Omental fat pad (tissue), 4 donors: Measurements from ENCODE around the gene BCR. TPM values are rescaled to one million over a fixed set of nuclear protein-coding genes. Genes with fewer than 3 reads are reported as not detected.

Experiments used
- ATAC-seq: fragments of 150-250 bp; one replicate; pipeline ENCODE4 v1.9.1; 2016; ENCODE audit warnings: mild to moderate bottlenecking, moderate library complexity; ENCODE audit not compliant: low FRiP score
- DNase-seq: peaks from one replicate; pipeline ENCODE4 v3.0.0-alpha.2; 2019; ENCODE audit warnings: low spot score
- total RNA-seq, 4 donors: library from RNA; depleted of rRNA; stranded (reverse); fragments of >200 nt; gene quantifications; one replicate each; pipeline ENCODE4 v1.1.0, GENCODE V29; 2016
- TF ChIP-seq, protein P1 (sequence below), 3 donors: fragments of 450-650 bp; IDR thresholded peaks; one replicate each; pipeline ENCODE4 v1.5.1; 2016 to 2017; ENCODE audit warnings: antibody characterized with exemption in 3 of 3, mild to moderate bottlenecking in 3 of 3, moderate library complexity in 2 of 3

BCR gene
- total RNA-seq, 4 donors from 2014 or later, result 34.8 to 128 (median 51.4) TPM

GRCh38 chr22:23176645-23177027, 3.7 kb upstream of the BCR start:
- TF ChIP-seq, protein P1, sequence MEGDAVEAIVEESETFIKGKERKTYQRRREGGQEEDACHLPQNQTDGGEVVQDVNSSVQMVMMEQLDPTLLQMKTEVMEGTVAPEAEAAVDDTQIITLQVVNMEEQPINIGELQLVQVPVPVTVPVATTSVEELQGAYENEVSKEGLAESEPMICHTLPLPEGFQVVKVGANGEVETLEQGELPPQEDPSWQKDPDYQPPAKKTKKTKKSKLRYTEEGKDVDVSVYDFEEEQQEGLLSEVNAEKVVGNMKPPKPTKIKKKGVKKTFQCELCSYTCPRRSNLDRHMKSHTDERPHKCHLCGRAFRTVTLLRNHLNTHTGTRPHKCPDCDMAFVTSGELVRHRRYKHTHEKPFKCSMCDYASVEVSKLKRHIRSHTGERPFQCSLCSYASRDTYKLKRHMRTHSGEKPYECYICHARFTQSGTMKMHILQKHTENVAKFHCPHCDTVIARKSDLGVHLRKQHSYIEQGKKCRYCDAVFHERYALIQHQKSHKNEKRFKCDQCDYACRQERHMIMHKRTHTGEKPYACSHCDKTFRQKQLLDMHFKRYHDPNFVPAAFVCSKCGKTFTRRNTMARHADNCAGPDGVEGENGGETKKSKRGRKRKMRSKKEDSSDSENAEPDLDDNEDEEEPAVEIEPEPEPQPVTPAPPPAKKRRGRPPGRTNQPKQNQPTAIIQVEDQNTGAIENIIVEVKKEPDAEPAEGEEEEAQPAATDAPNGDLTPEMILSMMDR (IDR thresholded peaks at IDR 0.05), result no peak
- ATAC-seq (no peak), DNase-seq (no peak)

DNA sequence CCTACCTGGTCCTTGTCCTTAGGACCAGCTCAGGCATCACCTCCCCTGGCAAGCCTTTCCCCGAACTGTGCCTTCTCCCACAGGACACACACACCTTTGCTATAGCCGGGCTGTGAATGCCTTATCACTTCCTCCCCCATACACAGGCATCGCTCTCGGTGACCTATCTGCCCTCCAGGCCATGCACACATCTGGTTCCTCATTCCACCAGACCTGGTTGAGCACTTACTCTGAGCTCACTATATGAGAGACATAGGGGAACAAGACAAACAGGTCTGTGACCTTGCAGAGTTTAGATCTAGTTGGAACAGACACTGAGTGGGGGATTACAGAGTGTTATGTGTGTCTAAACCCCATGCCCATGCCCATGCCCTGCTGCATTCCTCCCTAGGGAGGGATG, 3.1 kb upstream of the BCR start:
- DNase-seq (no peak), ATAC-seq (no peak)
- TF ChIP-seq, protein P1 (IDR thresholded peaks at IDR 0.05), result no peak

- DNase-seq (peak; percentile 38), ATAC-seq (no peak)
- TF ChIP-seq, protein P1 (IDR thresholded peaks at IDR 0.05), result peak in 1 of 3 donors; percentile 96
Measured at GRCh38 chr22:23178512-23179254, 1.6 kb upstream of the BCR start.

DNA sequence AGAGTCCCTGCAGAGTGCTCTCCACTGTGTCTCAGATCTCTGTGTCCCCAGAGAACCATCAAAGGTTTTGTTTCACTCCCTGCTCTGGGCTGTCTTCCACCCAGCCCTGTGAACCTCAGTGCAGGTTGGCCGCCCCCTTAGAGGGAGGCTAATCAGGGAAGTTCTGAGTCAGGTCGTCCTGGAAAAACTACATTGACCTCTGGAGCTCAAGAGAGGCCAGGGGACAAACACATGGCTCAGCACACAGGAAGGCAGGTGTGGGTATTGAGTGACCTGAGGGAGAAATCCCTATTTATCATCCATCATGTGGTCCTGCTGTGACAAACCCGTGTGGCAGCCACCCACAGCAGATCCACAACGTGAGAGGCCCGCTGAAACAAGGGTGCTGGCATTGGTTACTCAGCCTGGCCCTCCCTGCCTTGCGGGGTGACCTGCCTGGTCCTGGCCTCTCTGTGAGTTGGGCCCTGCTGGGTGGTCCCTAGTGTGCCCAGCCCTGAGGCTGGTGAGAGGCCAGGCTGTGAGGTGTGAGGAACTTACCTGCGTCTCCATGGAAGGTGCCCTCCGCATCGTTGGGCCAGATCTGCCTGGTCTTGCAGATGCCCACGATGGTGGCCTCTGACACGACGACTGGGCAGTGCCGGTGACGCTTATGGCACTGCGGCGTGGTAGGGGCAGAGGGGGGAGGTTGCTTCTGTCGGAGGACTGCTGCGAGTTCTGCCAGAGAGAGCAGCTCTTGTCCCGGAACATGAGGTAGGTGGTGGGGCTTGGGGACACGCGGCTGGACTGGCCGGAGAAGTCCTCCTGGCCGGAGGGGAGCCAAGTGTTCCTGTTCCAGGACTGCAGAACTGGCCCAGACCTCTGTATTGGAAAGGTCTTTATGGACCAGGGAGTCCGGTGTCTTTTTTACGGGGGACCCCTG, 669 bp upstream of the BCR start:
- ATAC-seq, result peak; percentile 56
- TF ChIP-seq, protein P1 (IDR thresholded peaks at IDR 0.05), result no peak
- DNase-seq, result no peak

DNA sequence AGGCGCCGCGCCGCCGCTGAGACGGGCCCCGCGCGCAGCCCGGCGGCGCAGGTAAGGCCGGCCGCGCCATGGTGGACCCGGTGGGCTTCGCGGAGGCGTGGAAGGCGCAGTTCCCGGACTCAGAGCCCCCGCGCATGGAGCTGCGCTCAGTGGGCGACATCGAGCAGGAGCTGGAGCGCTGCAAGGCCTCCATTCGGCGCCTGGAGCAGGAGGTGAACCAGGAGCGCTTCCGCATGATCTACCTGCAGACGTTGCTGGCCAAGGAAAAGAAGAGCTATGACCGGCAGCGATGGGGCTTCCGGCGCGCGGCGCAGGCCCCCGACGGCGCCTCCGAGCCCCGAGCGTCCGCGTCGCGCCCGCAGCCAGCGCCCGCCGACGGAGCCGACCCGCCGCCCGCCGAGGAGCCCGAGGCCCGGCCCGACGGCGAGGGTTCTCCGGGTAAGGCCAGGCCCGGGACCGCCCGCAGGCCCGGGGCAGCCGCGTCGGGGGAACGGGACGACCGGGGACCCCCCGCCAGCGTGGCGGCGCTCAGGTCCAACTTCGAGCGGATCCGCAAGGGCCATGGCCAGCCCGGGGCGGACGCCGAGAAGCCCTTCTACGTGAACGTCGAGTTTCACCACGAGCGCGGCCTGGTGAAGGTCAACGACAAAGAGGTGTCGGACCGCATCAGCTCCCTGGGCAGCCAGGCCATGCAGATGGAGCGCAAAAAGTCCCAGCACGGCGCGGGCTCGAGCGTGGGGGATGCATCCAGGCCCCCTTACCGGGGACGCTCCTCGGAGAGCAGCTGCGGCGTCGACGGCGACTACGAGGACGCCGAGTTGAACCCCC, 798 bp downstream of the BCR start:
- DNase-seq, result no peak
- ATAC-seq, result no peak
- TF ChIP-seq, protein P1 (IDR thresholded peaks at IDR 0.05), result no peak

DNA sequence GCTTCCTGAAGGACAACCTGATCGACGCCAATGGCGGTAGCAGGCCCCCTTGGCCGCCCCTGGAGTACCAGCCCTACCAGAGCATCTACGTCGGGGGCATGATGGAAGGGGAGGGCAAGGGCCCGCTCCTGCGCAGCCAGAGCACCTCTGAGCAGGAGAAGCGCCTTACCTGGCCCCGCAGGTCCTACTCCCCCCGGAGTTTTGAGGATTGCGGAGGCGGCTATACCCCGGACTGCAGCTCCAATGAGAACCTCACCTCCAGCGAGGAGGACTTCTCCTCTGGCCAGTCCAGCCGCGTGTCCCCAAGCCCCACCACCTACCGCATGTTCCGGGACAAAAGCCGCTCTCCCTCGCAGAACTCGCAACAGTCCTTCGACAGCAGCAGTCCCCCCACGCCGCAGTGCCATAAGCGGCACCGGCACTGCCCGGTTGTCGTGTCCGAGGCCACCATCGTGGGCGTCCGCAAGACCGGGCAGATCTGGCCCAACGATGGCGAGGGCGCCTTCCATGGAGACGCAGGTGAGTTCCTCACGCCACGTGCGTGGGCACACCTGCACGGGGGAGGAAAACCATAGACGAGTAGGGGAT, 1.5 kb downstream of the BCR start:
- ATAC-seq (no peak), DNase-seq (no peak)
- TF ChIP-seq, protein P1 (IDR thresholded peaks at IDR 0.05), result no peak
